DOHH2 (cell line): ENCODE measurements around the gene NOP53.

Experiments
- CTCF ChIP-seq: fragments of 200-600 bp; sonication (generic); IDR thresholded peaks from one replicate; pipeline ENCODE4 v1.5.1; 2014; ENCODE audit warnings: antibody characterized with exemption, mild to moderate bottlenecking, low read depth, low read length; ENCODE audit not compliant: poor library complexity, severe bottlenecking
- EZH2phosphoT487 ChIP-seq: fragments of 200-600 bp; sonication (generic); IDR thresholded peaks from 2 replicates; pipeline ENCODE4 v1.6.1; 2017; ENCODE audit warnings: borderline replicate concordance, mild to moderate bottlenecking, antibody characterized with exemption, low read length, moderate library complexity, mixed read lengths

- TF ChIP-seq EZH2phosphoT487 = no peak
- no peak for TF ChIP-seq CTCF
Measured at GRCh38 chr19:47755762-47756626, 10.6 kb downstream of the NOP53 start.
